ENCODE measurements around the gene PRKAR1B.

DNA sequence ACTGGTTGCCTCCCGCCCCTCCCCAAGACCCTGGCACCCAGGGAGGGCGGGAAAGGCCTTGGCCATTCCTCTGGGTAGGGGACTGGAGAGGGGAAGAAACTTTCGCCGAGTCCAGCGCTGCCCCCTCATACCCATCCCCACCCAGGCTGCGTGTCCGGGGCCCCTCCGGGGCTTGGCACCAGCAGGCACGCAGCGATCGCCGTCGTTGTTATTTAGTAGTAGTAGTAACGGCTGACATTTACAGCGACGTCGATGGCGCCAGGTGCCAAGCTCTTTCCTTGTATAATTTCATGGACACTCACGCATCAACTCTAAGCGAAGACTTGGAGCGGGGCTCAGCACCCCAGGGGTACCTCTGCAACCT is 204.1 kb downstream of the PRKAR1B start:
- TF ChIP-seq CTCF (IDR thresholded peaks at IDR 0.05) (no peak), POLR2A (IDR thresholded peaks at IDR 0.05) (no peak)
